GM12872 (cell line): Measurements from ENCODE around the gene BTBD9.

ENCODE experiments used
- CTCF ChIP-seq: IDR thresholded peaks from 3 replicates; pipeline ENCODE4 v1.5.1; 2011; ENCODE audit warnings: low read depth, mild to moderate bottlenecking, low read length, moderate library complexity; ENCODE audit not compliant: insufficient read depth

Gene BTBD9

DNA sequence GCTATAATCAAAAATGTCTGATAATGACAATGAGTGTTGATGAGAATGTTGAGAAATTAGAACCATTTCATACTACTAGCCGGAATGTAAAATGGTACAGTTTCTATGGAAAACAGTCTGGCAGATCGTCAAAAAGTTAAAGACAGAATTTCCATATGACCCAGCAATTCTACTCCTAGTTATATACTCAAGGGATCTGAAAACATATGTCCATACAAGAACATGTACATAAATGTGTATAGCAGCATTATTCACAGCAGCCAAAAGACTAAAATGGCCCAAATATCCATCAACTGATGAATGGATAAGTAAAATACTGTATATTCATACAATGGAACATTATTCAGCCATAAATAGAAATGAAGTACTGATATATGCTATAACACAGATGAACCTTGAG is 236.2 kb downstream of the BTBD9 start:
- TF ChIP-seq CTCF: no peak

DNA sequence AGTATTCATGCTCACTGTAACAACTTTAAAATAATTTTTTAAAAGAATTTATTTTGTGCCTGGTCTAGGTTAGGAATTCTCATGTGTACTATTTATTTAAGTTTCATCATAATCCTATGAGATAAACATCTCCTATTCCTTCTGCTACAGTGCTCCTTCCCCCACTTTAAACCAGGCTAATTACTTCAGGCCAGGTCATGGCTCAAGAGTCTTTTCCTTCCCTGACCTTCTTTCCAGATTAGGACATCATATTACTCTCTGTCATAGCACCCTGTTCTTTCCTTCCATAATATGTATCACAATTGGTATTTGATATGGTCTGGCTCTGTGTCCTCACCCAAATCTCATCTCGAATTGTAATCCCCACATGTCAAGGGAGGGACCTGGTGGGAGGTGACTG is 239.0 kb downstream of the BTBD9 start:
- no peak for TF ChIP-seq CTCF

GRCh38 chr6:38400101-38400500 is 239.6 kb downstream of the BTBD9 start:
- TF ChIP-seq CTCF: no peak

DNA sequence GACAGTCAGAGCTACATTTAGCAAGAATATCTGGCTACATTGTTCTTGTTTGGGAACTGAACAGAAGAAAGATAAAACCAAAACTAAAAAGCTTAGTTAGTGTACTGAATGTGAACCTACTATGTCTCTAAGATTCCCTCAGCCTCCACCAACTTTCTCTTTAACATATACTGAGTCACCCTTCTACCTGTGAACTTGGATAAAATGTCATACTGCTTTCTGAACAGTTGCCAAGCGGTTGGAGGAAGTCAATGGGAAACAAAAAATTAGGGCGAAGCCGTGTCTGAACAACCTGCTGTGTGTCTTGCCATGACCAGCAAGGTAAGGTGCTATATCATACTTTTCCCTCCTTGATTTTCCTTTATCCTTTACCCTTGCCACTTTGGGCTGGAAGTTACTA is 243.5 kb downstream of the BTBD9 start:
- TF ChIP-seq CTCF: no peak

- no peak for TF ChIP-seq CTCF
Measured at GRCh38 chr6:38393986-38394385, 245.7 kb downstream of the BTBD9 start.

GRCh38 chr6:38391626-38392579 is 247.8 kb downstream of the BTBD9 start:
- no peak for TF ChIP-seq CTCF

- TF ChIP-seq CTCF: no peak
Measured at GRCh38 chr6:38391206-38391605, 248.5 kb downstream of the BTBD9 start.
